HL-60 (cell line): Measurements from ENCODE around the gene EDN3.

Source experiments
- DNase-seq, 2 experiments: peaks; one replicate each; pipeline ENCODE4 v3.0.0-alpha.2; 2010 to 2020; ENCODE audit warnings: low read depth in 1 of 2, low spot score in 1 of 2
- H3K27ac ChIP-seq: fragments of 250-450 bp; sonication (Bioruptor Pico); replicated peaks from 2 replicates; pipeline ENCODE4 v1.5.1; 2020; ENCODE audit warnings: mild to moderate bottlenecking, moderate library complexity
- H3K27me3 ChIP-seq: fragments of 250-450 bp; sonication (Bioruptor Pico); 2 replicates; pipeline ENCODE4 v1.5.1; 2021; ENCODE audit warnings: mild to moderate bottlenecking, moderate library complexity; ENCODE audit not compliant: insufficient read depth, poor library complexity, severe bottlenecking
- H3K4me3 ChIP-seq: replicated peaks from 2 replicates; pipeline ENCODE4 v1.5.1; 2011; ENCODE audit warnings: mild to moderate bottlenecking, control low read depth, low read length; ENCODE audit not compliant: insufficient read depth
- CTCF ChIP-seq: IDR thresholded peaks from one replicate; pipeline ENCODE4 v1.5.1; 2011; ENCODE audit warnings: low read length, control low read depth, inconsistent platforms; ENCODE audit not compliant: insufficient read depth
- GABPA ChIP-seq: IDR thresholded peaks from 2 replicates; pipeline ENCODE4 v1.6.1; 2012; ENCODE audit warnings: low read depth
- POLR2AphosphoS5 ChIP-seq: IDR thresholded peaks from 2 replicates; pipeline ENCODE4 v1.6.1; 2012; ENCODE audit warnings: low read depth
- REST ChIP-seq: IDR thresholded peaks from 2 replicates; pipeline ENCODE4 v1.6.1; 2012; ENCODE audit warnings: low read depth; ENCODE audit not compliant: insufficient replicate concordance
- SPI1 ChIP-seq: IDR thresholded peaks from 2 replicates; pipeline ENCODE4 v1.6.1; 2012; ENCODE audit warnings: low read depth, mild to moderate bottlenecking, borderline replicate concordance

The EDN3 gene

GRCh38 chr20:59307270-59307669 is 6.9 kb downstream of the EDN3 start:
- no peak overlapping the region for H3K27ac ChIP-seq
- no peak for TF ChIP-seq REST
- TF ChIP-seq SPI1 = no peak
- no peak for TF ChIP-seq POLR2AphosphoS5
- no peak for TF ChIP-seq GABPA
- no peak for TF ChIP-seq CTCF
- H3K27me3 ChIP-seq = no peaks in the 10 kb centered on the region
- no peak overlapping the region for H3K4me3 ChIP-seq
- DNase-seq = no peak

- no peaks in the 10 kb centered on the region for H3K27me3 ChIP-seq
- H3K27ac ChIP-seq = no peak overlapping the region
- TF ChIP-seq POLR2AphosphoS5 (no peak), SPI1 (no peak), REST (no peak), CTCF (no peak)
- no peak for DNase-seq
- H3K4me3 ChIP-seq = no peak overlapping the region
These were observed 8.2 kb downstream of the EDN3 start for GRCh38 chr20:59308493-59309201.

DNA sequence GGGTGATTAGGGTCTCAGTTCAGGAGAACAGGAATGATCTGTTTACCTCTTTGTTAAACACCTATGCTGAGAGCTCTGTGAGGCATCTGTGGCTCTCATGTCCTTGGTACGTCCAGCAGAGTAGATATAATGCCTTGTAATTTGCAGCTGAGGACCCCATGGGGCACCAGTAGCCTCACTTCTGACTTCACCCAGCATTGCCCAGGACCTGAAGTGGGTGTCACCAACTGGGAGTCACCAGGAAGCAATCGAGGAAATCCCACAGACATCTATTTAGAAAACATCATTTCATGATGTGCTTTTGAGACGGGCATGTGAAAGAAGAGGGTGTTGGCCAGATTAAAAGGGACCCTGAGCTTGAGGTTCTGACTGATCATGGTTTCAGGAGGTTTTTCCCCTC is 8.8 kb downstream of the EDN3 start:
- no peak for TF ChIP-seq GABPA
- TF ChIP-seq POLR2AphosphoS5 = no peak
- TF ChIP-seq CTCF = no peak
- Histone ChIP-seq H3K27me3 (no peaks in the 10 kb centered on the region), H3K4me3 (no peak overlapping the region), H3K27ac (no peak overlapping the region)
- no peak for DNase-seq

- no peak for TF ChIP-seq REST
- no peak for TF ChIP-seq CTCF
- no peak for TF ChIP-seq POLR2AphosphoS5
- TF ChIP-seq GABPA = no peak
- no peak for TF ChIP-seq SPI1
- H3K27ac ChIP-seq = no peak overlapping the region
- H3K4me3 ChIP-seq = no peak overlapping the region
- no peaks in the 10 kb centered on the region for H3K27me3 ChIP-seq
- DNase-seq = no peak
These were observed 14.6 kb downstream of the EDN3 start for GRCh38 chr20:59314997-59315396.
